ENCODE results near the gene PRKAG1.

PRKAG1 gene

GRCh38 chr12:49010092-49010668, 8.4 kb downstream of the PRKAG1 start:
- DNase-seq (ENCODE audit: low spot score) = no peak

GRCh38 chr12:49008943-49009342, 9.6 kb downstream of the PRKAG1 start:
- DNase-seq (ENCODE audit: low spot score) = no peak

- DNase-seq (ENCODE audit: low spot score) = no peak
Observed at GRCh38 chr12:49000346-49000745, 18.2 kb downstream of the PRKAG1 start.

GRCh38 chr12:48999371-49000131, 19.0 kb downstream of the PRKAG1 start, which contains the start of gene DDN:
TSS of gene DDN (minus strand) at chr12:48999375. CDS start at chr12:48999287, 88 bp downstream.
- DNase-seq (ENCODE audit: low spot score) = no peak

- DNase-seq (ENCODE audit: low spot score) = no peak
Observed at GRCh38 chr12:48998497-48999353, 19.9 kb downstream of the PRKAG1 start.

- DNase-seq (ENCODE audit: low spot score) = no peak
Observed at GRCh38 chr12:48997719-48998496, 20.7 kb downstream of the PRKAG1 start.

- DNase-seq (ENCODE audit: low spot score) = peak; percentile 51
Observed at GRCh38 chr12:48996794-48997718, 21.5 kb downstream of the PRKAG1 start.

GRCh38 chr12:48995086-48995879, 23.3 kb downstream of the PRKAG1 start:
- DNase-seq (ENCODE audit: low spot score) = peak; percentile 59

GRCh38 chr12:48994224-48995085, 24.1 kb downstream of the PRKAG1 start:
- DNase-seq (ENCODE audit: low spot score) = no peak

- no peak for DNase-seq (ENCODE audit: low spot score)
Observed at GRCh38 chr12:48993787-48994186, 24.8 kb downstream of the PRKAG1 start.

GRCh38 chr12:48991247-48992050, 27.1 kb downstream of the PRKAG1 start:
- DNase-seq (ENCODE audit: low spot score) = no peak

GRCh38 chr12:48990552-48990951, 28.0 kb downstream of the PRKAG1 start:
- no peak for DNase-seq (ENCODE audit: low spot score)

- DNase-seq (ENCODE audit: low spot score) = peak; percentile 71
Observed at GRCh38 chr12:48988030-48988649, 30.4 kb downstream of the PRKAG1 start.

- DNase-seq (ENCODE audit: low spot score) = no peak
Observed at GRCh38 chr12:48986720-48987291, 31.8 kb downstream of the PRKAG1 start.

- no peak for DNase-seq (ENCODE audit: low spot score)
Observed at GRCh38 chr12:48985901-48986300, 32.7 kb downstream of the PRKAG1 start.

- DNase-seq (ENCODE audit: low spot score) = no peak
Observed at GRCh38 chr12:48985475-48985897, 33.1 kb downstream of the PRKAG1 start.

GRCh38 chr12:48982397-48983080, 36.0 kb downstream of the PRKAG1 start:
- no peak for DNase-seq (ENCODE audit: low spot score)
